DMS53 treated with DMSO at 0.1 percent for 48 hours (cell line): ENCODE measurements around the gene ACKR2.

Experiments
- DNase-seq: peaks from one replicate; lab custom pipeline; 2025; ENCODE audit not compliant: unreplicated experiment; lab: John Stamatoyannopoulos, UW

ACKR2 gene

GRCh38 chr3:42884324-42884723 is 75.1 kb downstream of the ACKR2 start:
- DNase-seq, result no peak

- no peak for DNase-seq
These were observed 77.1 kb downstream of the ACKR2 start for GRCh38 chr3:42886294-42886822.

DNA sequence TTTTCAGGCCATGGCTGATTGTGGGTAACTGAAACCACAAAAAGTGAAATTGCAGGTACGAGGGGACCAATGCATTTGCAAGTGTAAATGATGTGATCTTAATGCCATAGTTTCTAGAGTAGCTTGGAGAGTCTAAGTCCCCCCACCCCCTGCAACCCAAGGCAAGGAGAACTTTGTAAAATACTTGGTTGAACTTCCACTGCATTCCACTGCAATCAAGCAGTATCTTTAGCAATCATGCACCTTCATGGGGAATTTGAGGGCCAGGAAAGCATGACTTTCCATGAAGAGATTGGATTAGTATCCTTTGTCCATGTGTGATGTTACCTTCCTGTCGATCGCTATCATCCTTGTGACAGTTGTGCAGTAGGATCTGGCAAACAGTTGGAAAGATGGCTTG is 77.8 kb downstream of the ACKR2 start:
- no peak for DNase-seq

GRCh38 chr3:42891042-42891441 is 81.8 kb downstream of the ACKR2 start:
- DNase-seq, result no peak

- no peak for DNase-seq
These were observed 82.9 kb downstream of the ACKR2 start for GRCh38 chr3:42892169-42892568.

DNA sequence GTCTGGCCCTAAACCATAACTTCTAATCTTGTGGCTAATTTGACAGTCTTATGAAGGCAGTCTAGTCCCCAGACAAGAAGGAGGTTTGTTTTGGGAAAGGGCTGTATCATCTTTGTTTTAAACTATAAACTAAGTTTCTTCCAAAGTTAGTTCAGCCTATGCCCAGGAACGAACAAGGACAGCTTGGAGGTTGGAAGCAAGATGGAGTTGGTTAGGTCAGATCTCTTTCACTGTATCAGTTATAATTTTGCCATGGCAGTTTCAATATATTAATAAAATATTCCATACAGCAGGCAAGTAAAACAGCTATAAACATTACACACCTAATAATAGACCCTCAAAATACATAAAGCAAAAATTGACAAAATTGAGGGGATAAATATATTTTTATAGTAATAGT is 83.6 kb downstream of the ACKR2 start:
- no peak for DNase-seq

- no peak for DNase-seq
These were observed 85.7 kb downstream of the ACKR2 start for GRCh38 chr3:42894698-42895579.

GRCh38 chr3:42895580-42895868 is 86.3 kb downstream of the ACKR2 start:
- DNase-seq, result no peak

GRCh38 chr3:42898896-42899675 is 89.8 kb downstream of the ACKR2 start:
- no peak for DNase-seq

DNA sequence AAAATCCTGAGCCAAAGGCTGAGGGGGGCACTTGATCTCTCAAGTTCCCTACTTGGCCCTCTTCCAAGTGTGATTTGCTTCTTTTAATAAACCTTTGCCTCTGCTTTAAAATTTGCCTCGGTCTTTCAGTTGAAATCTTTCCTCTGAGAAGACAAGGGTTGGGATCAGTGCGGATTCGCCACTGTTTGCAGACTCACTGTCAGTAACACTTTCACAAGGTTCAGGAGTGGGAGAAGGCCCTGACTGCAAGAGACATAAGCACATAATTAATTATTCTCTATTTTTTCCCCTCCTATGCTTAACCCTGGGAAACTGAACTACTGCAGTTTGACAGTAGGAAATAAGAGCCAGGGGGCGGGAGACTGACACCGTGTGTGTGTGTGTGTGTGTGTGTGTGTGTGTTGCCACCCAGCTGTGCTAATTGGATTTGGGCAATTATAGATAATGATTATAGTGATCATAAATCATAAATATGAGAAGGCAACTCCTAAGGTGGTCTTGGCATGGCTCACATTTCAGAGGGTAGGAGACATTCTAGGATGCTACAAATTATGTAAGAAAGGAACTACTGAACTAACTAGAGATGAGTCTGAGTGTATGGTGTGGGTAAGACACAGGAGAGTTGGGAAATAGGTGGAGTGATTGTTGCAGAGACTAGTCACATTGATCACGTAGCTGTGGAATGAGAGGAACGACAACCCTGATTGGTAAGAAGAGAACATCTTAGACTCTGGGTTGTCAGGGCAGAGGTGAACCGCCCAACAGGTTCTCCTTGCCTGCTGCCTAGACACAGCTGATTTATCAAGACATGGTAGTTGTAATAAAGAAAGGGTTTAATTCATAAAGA is 91.2 kb downstream of the ACKR2 start:
- no peak for DNase-seq

GRCh38 chr3:42901073-42901415 is 91.8 kb downstream of the ACKR2 start:
- no peak for DNase-seq

GRCh38 chr3:42902257-42902656 is 93.0 kb downstream of the ACKR2 start:
- DNase-seq, result no peak

- DNase-seq, result no peak
These were observed 94.8 kb downstream of the ACKR2 start for GRCh38 chr3:42904076-42904475.

GRCh38 chr3:42905740-42906069 is 96.5 kb downstream of the ACKR2 start:
- no peak for DNase-seq

DNA sequence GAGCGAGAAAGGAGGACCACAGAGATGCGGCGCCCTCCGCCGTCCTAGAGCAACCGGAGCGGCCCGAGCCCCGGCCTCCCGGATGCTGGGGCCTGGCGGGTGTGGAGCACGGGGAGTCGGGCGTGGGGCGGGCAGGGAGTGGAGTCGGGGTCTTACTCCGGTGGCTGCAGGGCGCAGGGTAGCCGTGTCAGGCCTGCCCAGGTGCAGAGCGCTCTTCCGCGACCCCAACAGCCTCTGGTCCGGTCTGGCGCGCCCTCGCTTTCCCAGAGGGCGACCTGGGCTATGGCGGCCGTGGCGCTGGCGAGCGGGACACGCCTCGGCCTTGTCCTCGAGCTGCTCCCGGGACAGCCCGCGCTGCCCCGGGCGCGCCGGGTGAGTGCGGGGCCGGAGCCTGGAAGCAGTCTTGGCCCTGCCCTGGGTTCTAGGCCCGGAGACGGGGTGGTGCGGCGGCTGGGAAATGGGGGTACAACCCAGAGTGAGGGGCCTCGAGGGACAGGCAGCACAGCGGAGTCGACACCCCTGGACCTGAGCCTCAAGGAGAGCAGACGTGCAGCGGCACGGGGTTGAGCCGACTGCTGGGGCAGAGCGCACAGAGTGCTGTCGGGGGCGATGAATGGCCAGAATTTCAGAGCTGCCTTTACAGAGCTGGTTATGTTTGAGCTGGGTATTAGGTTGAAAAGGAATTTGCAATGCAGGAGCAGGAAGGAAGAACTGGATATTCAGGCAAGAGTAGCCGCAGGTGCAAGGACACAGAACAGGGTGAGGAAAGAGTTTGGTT is 97.0 kb downstream of the ACKR2 start, which contains the start of gene ZNF662:
Gene ZNF662 (plus strand): TSS at position 73 of the 778 bp plus-strand sequence. CDS start 1,973 bp downstream, outside the sequence.
- peak; percentile 2 for DNase-seq

DNA sequence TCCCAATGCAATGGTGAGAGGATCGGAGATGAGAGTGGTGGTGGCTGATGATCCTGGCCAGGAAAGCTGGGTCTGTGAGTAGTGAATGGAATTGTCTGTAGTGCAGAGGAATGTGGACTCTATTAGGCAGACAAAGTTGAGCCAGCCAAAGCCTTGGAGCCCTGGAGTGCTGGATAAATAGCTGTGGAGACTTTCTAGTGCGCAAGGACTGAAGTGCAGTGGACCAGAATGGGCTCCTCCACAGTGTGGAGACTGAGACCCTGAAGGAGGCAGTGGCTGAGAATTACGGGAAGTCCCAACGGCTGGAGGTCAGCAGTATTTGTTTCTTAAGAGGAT is 97.6 kb downstream of the ACKR2 start:
- no peak for DNase-seq

DNA sequence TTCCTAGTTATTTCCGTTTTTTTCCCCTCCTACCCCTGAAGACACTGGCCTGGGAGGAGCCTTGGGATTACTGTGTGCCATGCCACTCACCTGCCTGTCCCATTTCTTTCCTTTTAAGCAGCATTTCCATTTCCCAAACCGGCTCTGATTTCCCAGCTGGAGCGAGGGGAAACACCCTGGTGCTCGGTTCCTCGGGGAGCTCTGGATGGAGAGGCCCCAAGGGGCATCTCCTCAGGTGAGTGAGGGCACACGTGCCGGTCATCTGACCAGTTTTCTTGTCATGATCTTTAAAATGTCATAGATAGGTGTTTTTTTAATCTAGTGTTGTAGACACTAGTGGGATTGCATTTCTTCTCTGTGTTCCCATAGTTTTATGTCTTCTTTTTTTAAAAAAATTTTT is 99.4 kb downstream of the ACKR2 start:
- DNase-seq, result no peak

DNA sequence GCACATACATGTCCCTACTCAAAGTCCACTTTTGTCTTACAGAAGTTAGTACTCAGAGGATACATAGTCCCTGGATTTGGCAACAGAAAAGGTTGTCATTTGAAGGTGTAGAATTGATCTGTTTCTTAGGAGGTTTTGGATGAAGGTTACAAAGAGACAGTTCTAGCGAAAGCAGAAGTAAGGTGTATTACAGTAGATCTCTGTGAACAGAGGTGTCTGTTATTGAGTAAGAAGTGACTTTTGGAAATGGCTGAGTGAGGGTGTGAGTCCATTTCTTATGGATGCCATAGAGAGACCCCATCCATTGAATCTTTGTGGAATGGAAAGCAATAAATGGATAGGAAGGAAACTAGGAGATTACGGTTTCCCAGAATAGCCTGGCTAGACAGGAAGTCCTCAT is 102.3 kb downstream of the ACKR2 start:
- no peak for DNase-seq

GRCh38 chr3:42914771-42915515 is 105.7 kb downstream of the ACKR2 start:
- DNase-seq, result no peak
